Stomach (tissue), 9 donors: ENCODE data around the gene VANGL1. TPM values are rescaled to one million over a fixed set of nuclear protein-coding genes. Genes with fewer than 3 reads are reported as not detected.

Experiments
- DNase-seq, 2 donors: peaks; one replicate each; pipeline versions ENCODE4 v3.0.0 to v3.0.0-alpha.2; 2013 to 2019
- H3K27ac ChIP-seq, 5 donors: fragments of 200-600 bp in 4 of 5; sonication (generic) in 4 of 5; one replicate each; pipeline ENCODE4 v1.5.1; 2013 to 2019; ENCODE audit warnings: mild to moderate bottlenecking in 1 of 5, moderate library complexity in 1 of 5
- H3K27me3 ChIP-seq, 3 donors: fragments of 200-600 bp; sonication (generic); one replicate each; pipeline ENCODE4 v1.5.1; 2017 to 2019; ENCODE audit warnings: mixed run types in 1 of 3
- H3K36me3 ChIP-seq, 4 donors: fragments of 200-600 bp; sonication (generic); 1 replicate in 3 of 4; 2 replicates in 1 of 4; pipeline ENCODE4 v1.5.1; 2016 to 2019
- H3K4me1 ChIP-seq, 4 donors: fragments of 200-600 bp; sonication (generic); one replicate each; pipeline ENCODE4 v1.5.1; 2016 to 2019
- H3K4me3 ChIP-seq, 4 donors: fragments of 200-600 bp; sonication (generic) in 3 of 4; one replicate each; pipeline ENCODE4 v1.5.1; 2016 to 2019; ENCODE audit warnings: mild to moderate bottlenecking in 1 of 4
- H3K9me3 ChIP-seq, 4 donors: fragments of 200-600 bp; sonication (generic); one replicate each; pipeline ENCODE4 v1.5.1; 2016 to 2019
- EP300 ChIP-seq: sonication (generic); formaldehyde crosslinking; IDR thresholded peaks from one replicate; pipeline ENCODE4 v1.6.1; 2017; ENCODE audit warnings: antibody characterized with exemption
- POLR2A ChIP-seq, 4 donors: fragments of 450-650 bp; IDR thresholded peaks; one replicate each; pipeline ENCODE4 v1.6.1; 2016; ENCODE audit warnings: antibody characterized with exemption in 4 of 4, control low read depth in 2 of 4, mild to moderate bottlenecking in 1 of 4, moderate library complexity in 1 of 4
- POLR2AphosphoS5 ChIP-seq, 3 donors: sonication (generic); formaldehyde crosslinking; IDR thresholded peaks; one replicate each; pipeline ENCODE4 v1.6.1; 2016; ENCODE audit warnings: antibody characterized with exemption in 3 of 3
- WGBS, 5 donors: extraction: QIAGEN DNeasy Blood & Tissue Kit in 3 of 5; methylation state at CpG; one replicate each; pipeline versions ENCODE4 v1.1.5 to v1.1.7; 2013 to 2018; 5-methylcytosine and 5-hydroxymethylcytosine counted together
- intact Hi-C: fragments of 100-400 bp; cut with DNase I; formaldehyde crosslinking; loops from one replicate; pipeline ENCODE4 v1.15.1; 2023; ENCODE audit warnings: low total_unique reads
- polyA plus RNA-seq, 3 donors: library from polyadenylated mRNA; stranded (reverse); fragments of 200-250 nt; gene quantifications; one replicate each; pipeline ENCODE4 v1.2.3, GENCODE V29; 2013
- total RNA-seq, 5 donors: library from RNA; depleted of rRNA; stranded (reverse); fragments of >200 nt; gene quantifications; one replicate each; pipeline versions ENCODE4 v1.1.0 to v1.2.3, GENCODE V29; 2014 to 2016
- TF ChIP-seq, protein P1 (sequence below), 7 experiments: fragments of 450-650 bp in 4 of 7; fragments of 200-600 bp in 3 of 7; sonication (generic) in 3 of 7; IDR thresholded peaks; one replicate each; pipeline ENCODE4 v1.5.1; 2016 to 2019; ENCODE audit warnings: antibody characterized with exemption in 7 of 7, control low read depth in 2 of 7, mild to moderate bottlenecking in 1 of 7
- donor health status: healthy with polysubstance abuse.
- donor health status: Bipolar disorder and iron deficiency.
- donor health status: healthy.

The VANGL1 gene
- total and polyA plus RNA-seq, 8 donors = 1.4 to 9.4 (median 4.7) TPM

DNA sequence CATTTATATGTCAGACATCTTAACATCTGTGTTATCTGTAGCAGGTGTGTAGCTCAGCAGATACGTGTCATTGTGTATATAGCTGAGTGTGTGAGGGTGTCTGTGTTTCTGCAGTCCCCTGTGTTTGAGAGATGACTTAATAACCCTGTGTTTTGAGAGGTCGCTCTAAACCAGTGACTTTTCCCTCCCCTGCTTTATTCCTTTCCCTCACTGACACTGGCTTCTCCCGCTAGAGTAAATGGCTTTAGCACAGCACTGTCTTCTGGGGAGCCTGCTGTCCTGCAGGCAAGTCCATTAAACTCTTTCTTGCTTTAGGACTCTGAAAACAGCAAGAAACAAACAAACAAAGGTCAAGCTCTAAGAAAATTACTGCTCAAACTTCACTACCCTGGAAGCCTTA is 53.0 kb downstream of the VANGL1 start:
- no peaks in the 10 kb centered on the region for H3K4me1 ChIP-seq
- 78 to 91% (median 86%) methylated on average over 2 to 3 of the region's 3 CpGs for WGBS, 5 donors
- intact Hi-C loops = no loop called here

DNA sequence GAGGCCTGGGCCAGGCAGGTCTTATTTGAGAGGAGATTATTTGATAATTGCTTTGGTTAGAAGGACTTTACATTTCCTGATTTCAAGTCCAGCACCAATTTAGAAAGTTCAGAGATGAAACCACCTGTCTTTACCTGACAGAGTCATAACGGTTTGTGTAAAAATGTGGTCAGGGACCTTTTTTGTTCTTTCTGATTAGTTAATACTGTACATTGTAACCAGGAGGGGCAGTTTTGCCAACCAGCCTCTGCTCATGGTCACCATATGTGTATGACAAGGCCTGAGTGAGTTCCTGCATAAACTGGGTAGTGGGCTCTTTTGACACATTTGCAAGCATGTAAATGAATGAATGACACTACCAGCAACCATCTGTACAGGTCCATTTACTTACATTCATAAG is 55.8 kb downstream of the VANGL1 start:
- H3K27me3 ChIP-seq = no peaks in the 10 kb centered on the region
- no peak overlapping the region for H3K4me3 ChIP-seq
- peaks cover 0 to 11% (median 3%) of the 10 kb centered on the region in 4 donors for H3K36me3 ChIP-seq
- intact Hi-C loops = no loop called here
- TF ChIP-seq POLR2A (IDR thresholded peaks at IDR 0.05) (no peak), POLR2AphosphoS5 (IDR thresholded peaks at IDR 0.05) (no peak), EP300 (no peak)
- TF ChIP-seq, protein P1, sequence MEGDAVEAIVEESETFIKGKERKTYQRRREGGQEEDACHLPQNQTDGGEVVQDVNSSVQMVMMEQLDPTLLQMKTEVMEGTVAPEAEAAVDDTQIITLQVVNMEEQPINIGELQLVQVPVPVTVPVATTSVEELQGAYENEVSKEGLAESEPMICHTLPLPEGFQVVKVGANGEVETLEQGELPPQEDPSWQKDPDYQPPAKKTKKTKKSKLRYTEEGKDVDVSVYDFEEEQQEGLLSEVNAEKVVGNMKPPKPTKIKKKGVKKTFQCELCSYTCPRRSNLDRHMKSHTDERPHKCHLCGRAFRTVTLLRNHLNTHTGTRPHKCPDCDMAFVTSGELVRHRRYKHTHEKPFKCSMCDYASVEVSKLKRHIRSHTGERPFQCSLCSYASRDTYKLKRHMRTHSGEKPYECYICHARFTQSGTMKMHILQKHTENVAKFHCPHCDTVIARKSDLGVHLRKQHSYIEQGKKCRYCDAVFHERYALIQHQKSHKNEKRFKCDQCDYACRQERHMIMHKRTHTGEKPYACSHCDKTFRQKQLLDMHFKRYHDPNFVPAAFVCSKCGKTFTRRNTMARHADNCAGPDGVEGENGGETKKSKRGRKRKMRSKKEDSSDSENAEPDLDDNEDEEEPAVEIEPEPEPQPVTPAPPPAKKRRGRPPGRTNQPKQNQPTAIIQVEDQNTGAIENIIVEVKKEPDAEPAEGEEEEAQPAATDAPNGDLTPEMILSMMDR (IDR thresholded peaks at IDR 0.05) = no peak
- H3K4me1 ChIP-seq = no peaks in the 10 kb centered on the region
- no peak overlapping the region for H3K27ac ChIP-seq
- no peaks in the 10 kb centered on the region for H3K9me3 ChIP-seq
- DNase-seq = no peak
- 46 to 86% (median 75%) methylated on average over 1 of the region's 1 CpG for WGBS, 5 donors

More for the DNA sequence above, 53.0 kb downstream of the VANGL1 start:
- H3K4me3 ChIP-seq = no peak overlapping the region
- H3K36me3 ChIP-seq = peaks cover 15 to 32% (median 31%) of the 10 kb centered on the region in 4 donors
- DNase-seq = no peak
- no peaks in the 10 kb centered on the region for H3K9me3 ChIP-seq
- H3K27me3 ChIP-seq = no peaks in the 10 kb centered on the region
- TF ChIP-seq POLR2AphosphoS5 (IDR thresholded peaks at IDR 0.05) (no peak), POLR2A (IDR thresholded peaks at IDR 0.05) (no peak)
- TF ChIP-seq, protein P1 (IDR thresholded peaks at IDR 0.05) = no peak
- no peak overlapping the region for H3K27ac ChIP-seq

DNA sequence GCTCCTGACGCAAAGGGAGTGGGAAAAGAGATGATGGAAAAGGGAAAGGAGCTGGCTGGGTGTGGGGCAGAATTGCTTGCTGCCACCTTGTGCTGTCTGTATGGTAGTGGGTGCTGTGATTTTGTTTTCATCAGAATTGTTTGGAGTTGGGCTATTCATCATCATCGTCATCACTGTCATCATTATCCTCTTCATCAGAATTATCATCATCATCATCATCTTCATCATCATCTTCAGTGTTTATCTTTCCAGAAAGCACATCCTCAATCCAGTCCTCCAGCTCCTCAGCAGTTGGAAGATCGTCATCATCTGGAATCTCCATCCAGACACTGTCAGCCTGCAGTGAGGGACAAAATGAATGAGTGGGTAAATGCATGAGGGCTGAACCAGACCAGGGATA is 59.3 kb downstream of the VANGL1 start:
- Histone ChIP-seq H3K27ac (no peak overlapping the region), H3K4me1 (no peaks in the 10 kb centered on the region), H3K27me3 (no peaks in the 10 kb centered on the region), H3K4me3 (no peak overlapping the region), H3K9me3 (no peaks in the 10 kb centered on the region), H3K36me3 (peaks cover 0 to 9% (median 0%) of the 10 kb centered on the region in 4 donors)
- DNase-seq = no peak
- 67 to 91% (median 78%) methylated on average over 3 of the region's 3 CpGs for WGBS, 5 donors
- TF ChIP-seq POLR2A (IDR thresholded peaks at IDR 0.05) = no peak
- TF ChIP-seq, protein P1 (IDR thresholded peaks at IDR 0.05) = no peak
- TF ChIP-seq EP300 = no peak
- no peak for TF ChIP-seq POLR2AphosphoS5 (IDR thresholded peaks at IDR 0.05)
- intact Hi-C loops = loop anchor here (10.0 kb wide), 1 partner anchor 86 kb away; no protein-coding TSS in a partner anchor

DNA sequence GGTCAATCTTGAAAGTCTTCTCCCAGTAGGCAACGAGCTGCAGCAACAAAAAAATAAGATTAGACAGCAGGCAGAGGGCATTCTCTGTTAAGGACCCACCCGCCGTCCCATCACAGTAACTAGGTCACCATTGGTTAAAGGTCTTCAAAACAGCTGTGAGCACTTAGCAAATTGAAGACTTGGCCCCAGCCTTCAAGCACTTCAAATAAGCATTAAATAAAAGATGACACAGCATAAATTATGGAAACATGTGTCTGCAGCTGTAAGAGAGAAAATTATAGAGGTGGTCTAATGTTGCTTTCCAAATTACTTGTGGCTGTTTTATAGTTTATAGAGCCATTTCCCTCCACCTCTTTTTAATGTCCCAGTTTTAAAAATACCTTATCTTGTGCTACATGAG is 61.2 kb downstream of the VANGL1 start:
- Histone ChIP-seq H3K36me3 (peaks cover 0 to 9% (median 0%) of the 10 kb centered on the region in 4 donors), H3K27me3 (no peaks in the 10 kb centered on the region), H3K4me3 (no peak overlapping the region), H3K4me1 (peaks cover 0 to 4% (median 0%) of the 10 kb centered on the region in 4 donors), H3K9me3 (no peaks in the 10 kb centered on the region), H3K27ac (no peak overlapping the region)
- TF ChIP-seq EP300 = no peak
- TF ChIP-seq, protein P1 (IDR thresholded peaks at IDR 0.05) = no peak
- no peak for TF ChIP-seq POLR2AphosphoS5 (IDR thresholded peaks at IDR 0.05)
- no peak for TF ChIP-seq POLR2A (IDR thresholded peaks at IDR 0.05)
- intact Hi-C loops = loop anchor here (10.0 kb wide), 1 partner anchor 88 kb away; no protein-coding TSS in a partner anchor
- WGBS, 5 donors = 59 to 74% (median 69%) methylated on average over 3 of the region's 3 CpGs
- peak in 1 of 2 donors; percentile 50 for DNase-seq
